Jurkat, Clone E6-1 (cell line): ENCODE measurements around the gene IGFBP4.

Experiments
- DNase-seq: peaks from one replicate; pipeline ENCODE4 v3.0.0-alpha.2; 2011; ENCODE audit warnings: low read depth, low spot score
- H3K4me3 ChIP-seq: 2 replicates; pipeline ENCODE4 v1.5.1; 2011; ENCODE audit warnings: mild to moderate bottlenecking, low read length, control low read depth, moderate library complexity

The IGFBP4 gene

GRCh38 chr17:40501499-40501911 is 58.3 kb downstream of the IGFBP4 start, which contains the start of gene TNS4:
Gene TNS4 (minus strand): TSS chr17:40501623. CDS start chr17:40496425, 5,198 bp downstream.
- DNase-seq, result no peak
- no peak within 1 kb of the TSS for H3K4me3 ChIP-seq

GRCh38 chr17:40502716-40503115 is 59.5 kb downstream of the IGFBP4 start:
- H3K4me3 ChIP-seq, result no peak overlapping the region
- no peak for DNase-seq

- no peak overlapping the region for H3K4me3 ChIP-seq
- DNase-seq, result no peak
Measured at GRCh38 chr17:40503154-40503553, 59.9 kb downstream of the IGFBP4 start.

GRCh38 chr17:40506786-40507185 is 63.5 kb downstream of the IGFBP4 start:
- no peak for DNase-seq
- H3K4me3 ChIP-seq, result no peak overlapping the region
